HEK293 (cell line): ENCODE measurements around the gene ANAPC16.

Experiments
- KLF9 ChIP-seq: fragments of 450-650 bp; formaldehyde crosslinking; IDR thresholded peaks from 2 replicates; pipeline ENCODE4 v1.5.1; 2016; ENCODE audit warnings: missing biosample characterization, missing genetic modification characterization, low read depth
- WT1 ChIP-seq: fragments of 450-650 bp; formaldehyde crosslinking; IDR thresholded peaks from 2 replicates; pipeline ENCODE4 v1.5.1; 2016; ENCODE audit warnings: missing biosample characterization, missing genetic modification characterization
- YY2 ChIP-seq: fragments of 450-650 bp; formaldehyde crosslinking; IDR thresholded peaks from 2 replicates; pipeline ENCODE4 v1.5.1; 2016; ENCODE audit warnings: missing biosample characterization, missing genetic modification characterization
- ZNF2 ChIP-seq: fragments of 450-650 bp; formaldehyde crosslinking; IDR thresholded peaks from 2 replicates; pipeline ENCODE4 v1.5.1; 2016; ENCODE audit warnings: missing biosample characterization, missing genetic modification characterization
- ZNF223 ChIP-seq: fragments of 450-650 bp; formaldehyde crosslinking; IDR thresholded peaks from 2 replicates; pipeline ENCODE4 v1.5.1; 2016; ENCODE audit warnings: missing biosample characterization, missing genetic modification characterization
- ZNF350 ChIP-seq: fragments of 450-650 bp; formaldehyde crosslinking; IDR thresholded peaks from 2 replicates; pipeline ENCODE4 v1.5.0; 2017; ENCODE audit warnings: missing biosample characterization, mild to moderate bottlenecking, missing genetic modification characterization
- ZNF510 ChIP-seq: fragments of 450-650 bp; formaldehyde crosslinking; IDR thresholded peaks from 2 replicates; pipeline ENCODE4 v1.5.1; 2018; ENCODE audit warnings: mild to moderate bottlenecking, missing genetic modification characterization, missing biosample characterization; ENCODE audit not compliant: insufficient replicate concordance
- ZNF549 ChIP-seq: fragments of 450-650 bp; IDR thresholded peaks from 2 replicates; pipeline ENCODE4 v1.5.1; 2018; ENCODE audit warnings: missing biosample characterization, missing genetic modification characterization, mild to moderate bottlenecking, inconsistent platforms, moderate library complexity
- ZNF558 ChIP-seq: fragments of 450-650 bp; formaldehyde crosslinking; IDR thresholded peaks from 2 replicates; pipeline ENCODE4 v1.5.1; 2016; ENCODE audit warnings: missing biosample characterization, missing genetic modification characterization
- ZNF677 ChIP-seq: fragments of 450-650 bp; IDR thresholded peaks from 2 replicates; pipeline ENCODE4 v1.5.0; 2018; ENCODE audit warnings: missing biosample characterization, mild to moderate bottlenecking, missing genetic modification characterization, moderate library complexity
- ZNF837 ChIP-seq: fragments of 450-650 bp; formaldehyde crosslinking; IDR thresholded peaks from 2 replicates; pipeline ENCODE4 v1.5.1; 2016; ENCODE audit warnings: missing biosample characterization, missing genetic modification characterization
- TF ChIP-seq, protein P1 (sequence below): fragments of 450-650 bp; formaldehyde crosslinking; IDR thresholded peaks from 2 replicates; pipeline ENCODE4 v1.5.1; 2016; ENCODE audit warnings: missing biosample characterization, missing genetic modification characterization, borderline replicate concordance
- TF ChIP-seq, protein P2 (sequence below): fragments of 450-650 bp; formaldehyde crosslinking; IDR thresholded peaks from 2 replicates; pipeline ENCODE4 v1.5.1; 2016; ENCODE audit warnings: missing biosample characterization, missing genetic modification characterization
- TF ChIP-seq, protein P3 (sequence below): fragments of 450-650 bp; formaldehyde crosslinking; IDR thresholded peaks from 2 replicates; pipeline ENCODE4 v1.5.0; 2017; ENCODE audit warnings: missing biosample characterization, missing genetic modification characterization, borderline replicate concordance
- TF ChIP-seq, protein P4 (sequence below): fragments of 450-650 bp; formaldehyde crosslinking; IDR thresholded peaks from 2 replicates; pipeline ENCODE4 v1.5.1; 2016; ENCODE audit warnings: missing biosample characterization, missing genetic modification characterization
- TF ChIP-seq, protein P5 (sequence below): fragments of 450-650 bp; IDR thresholded peaks from 2 replicates; pipeline ENCODE4 v1.5.1; 2018; ENCODE audit warnings: missing biosample characterization, missing genetic modification characterization
- TF ChIP-seq, protein P6 (sequence below): fragments of 450-650 bp; formaldehyde crosslinking; IDR thresholded peaks from 2 replicates; pipeline ENCODE4 v1.5.1; 2017; ENCODE audit warnings: missing biosample characterization, missing genetic modification characterization
- TF ChIP-seq, protein P7 (sequence below): fragments of 450-650 bp; formaldehyde crosslinking; conservative IDR thresholded peaks from 2 replicates; pipeline ENCODE4 v1.5.1; 2016; ENCODE audit warnings: low read depth, missing biosample characterization, missing genetic modification characterization
- TF ChIP-seq, protein P8 (sequence below): fragments of 450-650 bp; IDR thresholded peaks from 2 replicates; pipeline ENCODE4 v1.5.1; 2018; ENCODE audit warnings: missing biosample characterization, mild to moderate bottlenecking, missing genetic modification characterization

ANAPC16 gene

DNA sequence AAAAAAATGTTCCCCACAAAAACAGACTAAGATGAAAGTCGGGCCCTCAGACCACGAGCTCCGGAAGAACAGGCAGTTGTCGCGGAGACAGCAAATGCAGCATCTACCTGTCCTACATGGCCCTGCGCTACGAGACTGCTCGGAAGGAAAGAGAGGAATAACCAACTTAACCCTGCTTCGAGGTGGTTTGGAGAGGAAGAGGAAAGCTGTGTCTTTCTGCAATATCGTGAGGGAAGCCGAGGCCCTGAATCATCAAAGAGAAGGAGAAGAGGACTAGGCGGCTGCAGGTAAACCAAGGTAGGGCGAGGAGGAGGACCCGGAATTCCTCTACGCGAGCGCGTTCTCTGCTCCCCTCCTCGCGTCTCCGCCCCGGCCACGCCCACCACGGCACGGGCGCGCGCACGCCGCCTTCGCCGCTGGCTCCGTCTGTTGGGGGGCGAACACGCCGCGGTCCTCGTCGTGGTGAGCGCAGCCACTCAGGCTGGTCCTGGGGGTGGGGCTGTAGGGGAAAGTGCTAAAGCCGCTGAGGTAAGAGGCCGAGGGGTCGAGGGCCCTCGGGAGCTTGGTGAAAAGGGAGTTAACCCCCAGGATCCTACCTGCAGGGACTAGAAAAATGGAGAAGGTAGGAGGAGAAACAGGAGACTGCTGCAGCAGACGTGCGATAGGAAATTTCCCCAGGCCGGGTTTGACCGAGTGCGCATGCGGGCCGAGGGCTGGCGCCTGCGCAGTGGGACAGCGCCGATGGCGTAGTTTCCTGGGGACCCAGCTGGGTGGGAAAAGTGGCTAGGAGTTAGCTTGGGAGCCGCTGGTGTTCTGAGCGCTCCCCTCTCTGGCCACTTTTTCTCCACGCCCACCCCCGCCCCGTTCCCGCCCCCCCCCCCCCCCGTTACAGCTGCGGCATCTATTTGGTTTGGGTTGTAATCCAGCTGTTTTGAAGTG lies at the start of gene ANAPC16, which contains the start of gene ASCC1 (continued):
- TF ChIP-seq, protein P1, sequence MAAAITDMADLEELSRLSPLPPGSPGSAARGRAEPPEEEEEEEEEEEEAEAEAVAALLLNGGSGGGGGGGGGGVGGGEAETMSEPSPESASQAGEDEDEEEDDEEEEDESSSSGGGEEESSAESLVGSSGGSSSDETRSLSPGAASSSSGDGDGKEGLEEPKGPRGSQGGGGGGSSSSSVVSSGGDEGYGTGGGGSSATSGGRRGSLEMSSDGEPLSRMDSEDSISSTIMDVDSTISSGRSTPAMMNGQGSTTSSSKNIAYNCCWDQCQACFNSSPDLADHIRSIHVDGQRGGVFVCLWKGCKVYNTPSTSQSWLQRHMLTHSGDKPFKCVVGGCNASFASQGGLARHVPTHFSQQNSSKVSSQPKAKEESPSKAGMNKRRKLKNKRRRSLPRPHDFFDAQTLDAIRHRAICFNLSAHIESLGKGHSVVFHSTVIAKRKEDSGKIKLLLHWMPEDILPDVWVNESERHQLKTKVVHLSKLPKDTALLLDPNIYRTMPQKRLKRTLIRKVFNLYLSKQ (tag by site-specific recombination), result no peak
- peak; percentile 99 for TF ChIP-seq KLF9 (tag by site-specific recombination)
- no peak for TF ChIP-seq ZNF558
- TF ChIP-seq, protein P2, sequence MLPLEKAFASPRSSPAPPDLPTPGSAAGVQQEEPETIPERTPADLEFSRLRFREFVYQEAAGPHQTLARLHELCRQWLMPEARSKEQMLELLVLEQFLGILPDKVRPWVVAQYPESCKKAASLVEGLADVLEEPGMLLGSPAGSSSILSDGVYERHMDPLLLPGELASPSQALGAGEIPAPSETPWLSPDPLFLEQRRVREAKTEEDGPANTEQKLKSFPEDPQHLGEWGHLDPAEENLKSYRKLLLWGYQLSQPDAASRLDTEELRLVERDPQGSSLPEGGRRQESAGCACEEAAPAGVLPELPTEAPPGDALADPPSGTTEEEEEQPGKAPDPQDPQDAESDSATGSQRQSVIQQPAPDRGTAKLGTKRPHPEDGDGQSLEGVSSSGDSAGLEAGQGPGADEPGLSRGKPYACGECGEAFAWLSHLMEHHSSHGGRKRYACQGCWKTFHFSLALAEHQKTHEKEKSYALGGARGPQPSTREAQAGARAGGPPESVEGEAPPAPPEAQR, result no peak
- peak; percentile 59 for TF ChIP-seq WT1 (tag by site-specific recombination)
- no peak for TF ChIP-seq ZNF350 (tag by site-specific recombination)
- peak; percentile 59 for TF ChIP-seq ZNF2
- TF ChIP-seq, protein P3, sequence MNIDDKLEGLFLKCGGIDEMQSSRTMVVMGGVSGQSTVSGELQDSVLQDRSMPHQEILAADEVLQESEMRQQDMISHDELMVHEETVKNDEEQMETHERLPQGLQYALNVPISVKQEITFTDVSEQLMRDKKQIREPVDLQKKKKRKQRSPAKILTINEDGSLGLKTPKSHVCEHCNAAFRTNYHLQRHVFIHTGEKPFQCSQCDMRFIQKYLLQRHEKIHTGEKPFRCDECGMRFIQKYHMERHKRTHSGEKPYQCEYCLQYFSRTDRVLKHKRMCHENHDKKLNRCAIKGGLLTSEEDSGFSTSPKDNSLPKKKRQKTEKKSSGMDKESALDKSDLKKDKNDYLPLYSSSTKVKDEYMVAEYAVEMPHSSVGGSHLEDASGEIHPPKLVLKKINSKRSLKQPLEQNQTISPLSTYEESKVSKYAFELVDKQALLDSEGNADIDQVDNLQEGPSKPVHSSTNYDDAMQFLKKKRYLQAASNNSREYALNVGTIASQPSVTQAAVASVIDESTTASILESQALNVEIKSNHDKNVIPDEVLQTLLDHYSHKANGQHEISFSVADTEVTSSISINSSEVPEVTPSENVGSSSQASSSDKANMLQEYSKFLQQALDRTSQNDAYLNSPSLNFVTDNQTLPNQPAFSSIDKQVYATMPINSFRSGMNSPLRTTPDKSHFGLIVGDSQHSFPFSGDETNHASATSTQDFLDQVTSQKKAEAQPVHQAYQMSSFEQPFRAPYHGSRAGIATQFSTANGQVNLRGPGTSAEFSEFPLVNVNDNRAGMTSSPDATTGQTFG (tag by site-specific recombination), result no peak
- no peak for TF ChIP-seq ZNF223 (tag by site-specific recombination)
- TF ChIP-seq, protein P4, sequence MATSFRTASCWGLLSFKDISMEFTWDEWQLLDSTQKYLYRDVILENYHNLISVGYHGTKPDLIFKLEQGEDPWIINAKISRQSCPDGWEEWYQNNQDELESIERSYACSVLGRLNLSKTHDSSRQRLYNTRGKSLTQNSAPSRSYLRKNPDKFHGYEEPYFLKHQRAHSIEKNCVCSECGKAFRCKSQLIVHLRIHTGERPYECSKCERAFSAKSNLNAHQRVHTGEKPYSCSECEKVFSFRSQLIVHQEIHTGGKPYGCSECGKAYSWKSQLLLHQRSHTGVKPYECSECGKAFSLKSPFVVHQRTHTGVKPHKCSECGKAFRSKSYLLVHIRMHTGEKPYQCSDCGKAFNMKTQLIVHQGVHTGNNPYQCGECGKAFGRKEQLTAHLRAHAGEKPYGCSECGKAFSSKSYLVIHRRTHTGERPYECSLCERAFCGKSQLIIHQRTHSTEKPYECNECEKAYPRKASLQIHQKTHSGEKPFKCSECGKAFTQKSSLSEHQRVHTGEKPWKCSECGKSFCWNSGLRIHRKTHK (tag by site-specific recombination), result no peak
- TF ChIP-seq YY2, result 0 out of 2 replicates have a peak, but pooled peaks have one; percentile 32
- TF ChIP-seq, protein P5, sequence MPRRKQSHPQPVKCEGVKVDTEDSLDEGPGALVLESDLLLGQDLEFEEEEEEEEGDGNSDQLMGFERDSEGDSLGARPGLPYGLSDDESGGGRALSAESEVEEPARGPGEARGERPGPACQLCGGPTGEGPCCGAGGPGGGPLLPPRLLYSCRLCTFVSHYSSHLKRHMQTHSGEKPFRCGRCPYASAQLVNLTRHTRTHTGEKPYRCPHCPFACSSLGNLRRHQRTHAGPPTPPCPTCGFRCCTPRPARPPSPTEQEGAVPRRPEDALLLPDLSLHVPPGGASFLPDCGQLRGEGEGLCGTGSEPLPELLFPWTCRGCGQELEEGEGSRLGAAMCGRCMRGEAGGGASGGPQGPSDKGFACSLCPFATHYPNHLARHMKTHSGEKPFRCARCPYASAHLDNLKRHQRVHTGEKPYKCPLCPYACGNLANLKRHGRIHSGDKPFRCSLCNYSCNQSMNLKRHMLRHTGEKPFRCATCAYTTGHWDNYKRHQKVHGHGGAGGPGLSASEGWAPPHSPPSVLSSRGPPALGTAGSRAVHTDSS (tag by site-specific recombination), result no peak
- TF ChIP-seq, protein P6, sequence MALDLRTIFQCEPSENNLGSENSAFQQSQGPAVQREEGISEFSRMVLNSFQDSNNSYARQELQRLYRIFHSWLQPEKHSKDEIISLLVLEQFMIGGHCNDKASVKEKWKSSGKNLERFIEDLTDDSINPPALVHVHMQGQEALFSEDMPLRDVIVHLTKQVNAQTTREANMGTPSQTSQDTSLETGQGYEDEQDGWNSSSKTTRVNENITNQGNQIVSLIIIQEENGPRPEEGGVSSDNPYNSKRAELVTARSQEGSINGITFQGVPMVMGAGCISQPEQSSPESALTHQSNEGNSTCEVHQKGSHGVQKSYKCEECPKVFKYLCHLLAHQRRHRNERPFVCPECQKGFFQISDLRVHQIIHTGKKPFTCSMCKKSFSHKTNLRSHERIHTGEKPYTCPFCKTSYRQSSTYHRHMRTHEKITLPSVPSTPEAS (tag by site-specific recombination), result peak; percentile 10; the same call in 1 of the 2 replicates
- no peak for TF ChIP-seq ZNF677 (tag by site-specific recombination)
- TF ChIP-seq ZNF837 (tag by site-specific recombination), result no peak
- TF ChIP-seq, protein P7, sequence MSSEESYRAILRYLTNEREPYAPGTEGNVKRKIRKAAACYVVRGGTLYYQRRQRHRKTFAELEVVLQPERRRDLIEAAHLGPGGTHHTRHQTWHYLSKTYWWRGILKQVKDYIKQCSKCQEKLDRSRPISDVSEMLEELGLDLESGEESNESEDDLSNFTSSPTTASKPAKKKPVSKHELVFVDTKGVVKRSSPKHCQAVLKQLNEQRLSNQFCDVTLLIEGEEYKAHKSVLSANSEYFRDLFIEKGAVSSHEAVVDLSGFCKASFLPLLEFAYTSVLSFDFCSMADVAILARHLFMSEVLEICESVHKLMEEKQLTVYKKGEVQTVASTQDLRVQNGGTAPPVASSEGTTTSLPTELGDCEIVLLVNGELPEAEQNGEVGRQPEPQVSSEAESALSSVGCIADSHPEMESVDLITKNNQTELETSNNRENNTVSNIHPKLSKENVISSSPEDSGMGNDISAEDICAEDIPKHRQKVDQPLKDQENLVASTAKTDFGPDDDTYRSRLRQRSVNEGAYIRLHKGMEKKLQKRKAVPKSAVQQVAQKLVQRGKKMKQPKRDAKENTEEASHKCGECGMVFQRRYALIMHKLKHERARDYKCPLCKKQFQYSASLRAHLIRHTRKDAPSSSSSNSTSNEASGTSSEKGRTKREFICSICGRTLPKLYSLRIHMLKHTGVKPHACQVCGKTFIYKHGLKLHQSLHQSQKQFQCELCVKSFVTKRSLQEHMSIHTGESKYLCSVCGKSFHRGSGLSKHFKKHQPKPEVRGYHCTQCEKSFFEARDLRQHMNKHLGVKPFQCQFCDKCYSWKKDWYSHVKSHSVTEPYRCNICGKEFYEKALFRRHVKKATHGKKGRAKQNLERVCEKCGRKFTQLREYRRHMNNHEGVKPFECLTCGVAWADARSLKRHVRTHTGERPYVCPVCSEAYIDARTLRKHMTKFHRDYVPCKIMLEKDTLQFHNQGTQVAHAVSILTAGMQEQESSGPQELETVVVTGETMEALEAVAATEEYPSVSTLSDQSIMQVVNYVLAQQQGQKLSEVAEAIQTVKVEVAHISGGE (tag by site-specific recombination), result no peak
- TF ChIP-seq, protein P8, sequence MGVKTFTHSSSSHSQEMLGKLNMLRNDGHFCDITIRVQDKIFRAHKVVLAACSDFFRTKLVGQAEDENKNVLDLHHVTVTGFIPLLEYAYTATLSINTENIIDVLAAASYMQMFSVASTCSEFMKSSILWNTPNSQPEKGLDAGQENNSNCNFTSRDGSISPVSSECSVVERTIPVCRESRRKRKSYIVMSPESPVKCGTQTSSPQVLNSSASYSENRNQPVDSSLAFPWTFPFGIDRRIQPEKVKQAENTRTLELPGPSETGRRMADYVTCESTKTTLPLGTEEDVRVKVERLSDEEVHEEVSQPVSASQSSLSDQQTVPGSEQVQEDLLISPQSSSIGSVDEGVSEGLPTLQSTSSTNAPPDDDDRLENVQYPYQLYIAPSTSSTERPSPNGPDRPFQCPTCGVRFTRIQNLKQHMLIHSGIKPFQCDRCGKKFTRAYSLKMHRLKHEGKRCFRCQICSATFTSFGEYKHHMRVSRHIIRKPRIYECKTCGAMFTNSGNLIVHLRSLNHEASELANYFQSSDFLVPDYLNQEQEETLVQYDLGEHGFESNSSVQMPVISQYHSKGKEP (tag by site-specific recombination), result no peak
- no peak for TF ChIP-seq ZNF510 (tag by site-specific recombination)
- no peak for TF ChIP-seq ZNF549
